Activated effector memory CD4-positive, alpha-beta T cell treated with anti-CD3 and anti-CD28 coated beads, Interleukin-2, amount 50 U/mL, for 16 hours (primary cell): Measurements from ENCODE around the gene CCDC136.

Experiments used
- DNase-seq: peaks from one replicate; pipeline ENCODE4 v3.0.0-alpha.2; 2020

The CCDC136 gene

DNA sequence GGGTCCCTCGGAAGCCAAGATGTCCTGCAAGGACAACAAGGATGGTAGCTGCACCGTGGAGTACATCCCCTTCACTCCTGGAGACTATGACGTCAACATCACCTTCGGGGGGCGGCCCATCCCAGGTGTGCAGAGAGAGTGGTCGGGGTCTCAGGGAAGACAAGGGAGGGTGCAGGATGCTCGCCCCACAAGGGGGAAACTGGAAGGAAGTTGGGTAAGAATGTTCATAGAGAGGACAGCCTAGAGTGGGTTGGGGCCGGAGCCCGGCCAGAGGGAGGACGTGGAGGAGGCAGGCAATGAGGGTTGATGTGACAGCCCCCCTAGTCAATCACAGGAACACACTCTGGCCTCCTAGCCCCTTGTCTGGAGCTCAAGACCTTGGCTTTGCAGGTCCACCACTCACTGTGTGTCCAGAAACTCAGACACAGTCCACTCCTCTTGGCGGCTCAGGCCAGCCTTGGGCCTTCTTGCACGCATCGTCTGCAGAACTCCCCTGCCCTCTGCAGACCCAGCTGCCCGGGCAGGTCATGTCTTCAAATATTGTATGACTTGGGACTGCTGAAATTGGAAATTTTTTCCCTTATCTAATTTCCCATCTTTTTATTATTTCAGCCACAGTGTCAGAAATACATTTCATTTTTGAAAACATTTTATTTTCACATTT is 55.1 kb downstream of the CCDC136 start:
- no peak for DNase-seq

DNA sequence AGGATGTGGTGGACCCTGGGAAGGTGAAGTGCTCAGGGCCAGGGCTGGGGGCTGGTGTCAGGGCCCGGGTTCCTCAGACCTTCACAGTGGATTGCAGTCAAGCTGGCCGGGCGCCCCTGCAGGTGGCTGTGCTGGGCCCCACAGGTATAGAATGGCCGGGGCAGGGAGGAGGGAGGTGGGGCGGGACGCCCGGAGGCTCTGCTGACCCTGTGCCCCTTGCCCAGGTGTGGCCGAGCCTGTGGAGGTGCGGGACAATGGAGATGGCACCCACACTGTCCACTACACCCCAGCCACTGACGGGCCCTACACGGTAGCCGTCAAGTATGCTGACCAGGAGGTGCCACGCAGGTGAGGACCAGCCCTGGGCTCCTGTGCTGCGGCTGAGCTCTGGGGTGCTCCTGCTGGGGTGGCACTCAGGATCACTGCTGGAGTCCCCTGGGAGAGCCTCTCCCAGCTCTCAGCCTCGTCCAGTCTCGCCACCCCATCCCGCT is 56.0 kb downstream of the CCDC136 start:
- no peak for DNase-seq

DNA sequence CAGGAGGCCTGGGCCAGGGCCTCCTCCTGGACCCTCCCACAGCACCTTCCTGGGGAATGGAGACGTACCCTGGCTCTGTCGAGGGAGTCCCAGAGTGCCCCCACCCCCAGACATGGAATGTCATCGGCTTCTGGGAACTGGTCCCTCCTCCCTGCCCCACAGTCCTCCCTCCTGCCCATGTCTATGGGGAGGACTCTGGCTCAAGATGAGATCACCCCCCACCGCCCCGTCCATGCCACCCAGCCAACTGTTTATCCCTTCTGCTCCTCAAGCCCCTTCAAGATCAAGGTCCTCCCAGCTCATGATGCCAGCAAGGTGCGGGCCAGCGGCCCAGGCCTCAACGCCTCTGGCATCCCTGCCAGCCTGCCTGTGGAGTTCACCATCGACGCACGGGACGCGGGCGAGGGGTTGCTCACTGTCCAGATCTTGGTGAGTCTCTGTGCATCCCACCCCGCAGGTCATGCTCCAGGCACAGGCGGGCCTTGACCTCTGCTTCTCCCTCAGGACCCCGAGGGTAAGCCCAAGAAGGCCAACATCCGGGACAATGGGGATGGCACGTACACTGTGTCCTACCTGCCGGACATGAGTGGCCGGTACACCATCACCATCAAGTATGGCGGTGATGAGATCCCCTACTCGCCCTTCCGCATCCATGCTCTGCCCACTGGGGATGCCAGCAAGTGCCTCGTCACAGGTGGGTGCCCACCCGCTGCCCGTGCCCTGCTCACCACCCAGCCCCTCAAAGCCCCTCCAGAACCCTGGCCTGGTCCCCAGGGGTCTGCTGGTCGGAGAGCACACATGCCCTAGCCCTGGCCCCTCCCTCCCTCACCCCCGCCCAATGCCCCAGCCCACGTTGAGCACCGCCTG is 56.8 kb downstream of the CCDC136 start:
- DNase-seq = no peak

DNA sequence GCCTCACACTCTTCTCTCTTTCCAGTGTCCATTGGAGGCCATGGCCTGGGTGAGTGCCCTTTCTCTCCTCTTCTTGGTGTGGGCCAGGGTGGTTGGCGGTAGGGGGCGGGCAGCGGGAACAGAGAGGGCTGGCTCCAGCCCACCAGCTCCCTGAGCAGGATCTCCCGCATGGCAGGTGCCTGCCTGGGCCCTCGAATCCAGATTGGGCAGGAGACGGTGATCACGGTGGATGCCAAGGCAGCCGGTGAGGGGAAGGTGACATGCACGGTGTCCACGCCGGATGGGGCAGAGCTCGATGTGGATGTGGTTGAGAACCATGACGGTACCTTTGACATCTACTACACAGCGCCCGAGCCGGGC is 57.4 kb downstream of the CCDC136 start:
- DNase-seq = no peak

DNA sequence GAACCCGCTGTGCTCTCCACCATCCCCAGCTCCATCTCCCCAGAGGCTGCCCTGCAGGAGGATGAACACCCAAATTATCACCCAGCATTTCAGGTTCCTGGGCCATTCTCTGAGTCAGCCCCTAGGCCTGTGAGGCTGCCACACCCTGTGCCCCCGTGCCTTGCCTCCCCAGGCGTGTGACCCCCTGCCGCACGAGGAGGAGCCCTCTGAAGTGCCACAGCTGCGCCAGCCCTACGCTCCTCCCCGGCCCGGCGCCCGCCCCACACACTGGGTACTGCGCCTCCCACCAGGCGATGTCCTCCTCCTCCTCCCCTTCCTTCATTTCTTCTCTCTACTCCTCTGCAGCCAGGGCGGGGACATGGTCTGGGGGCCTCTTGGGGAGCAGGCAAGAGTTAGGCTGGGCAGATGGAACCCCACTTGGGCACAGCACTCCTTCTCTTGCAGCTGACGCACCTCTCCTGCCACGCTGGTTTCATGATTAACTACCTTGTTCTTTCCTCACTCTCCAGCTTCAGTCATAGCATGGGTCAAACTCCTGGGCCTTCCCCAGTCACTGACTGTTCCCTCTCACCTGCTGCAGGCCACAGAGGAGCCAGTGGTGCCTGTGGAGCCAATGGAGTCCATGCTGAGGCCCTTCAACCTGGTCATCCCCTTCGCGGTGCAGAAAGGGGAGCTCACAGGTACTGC is 58.2 kb downstream of the CCDC136 start:
- DNase-seq = no peak

DNA sequence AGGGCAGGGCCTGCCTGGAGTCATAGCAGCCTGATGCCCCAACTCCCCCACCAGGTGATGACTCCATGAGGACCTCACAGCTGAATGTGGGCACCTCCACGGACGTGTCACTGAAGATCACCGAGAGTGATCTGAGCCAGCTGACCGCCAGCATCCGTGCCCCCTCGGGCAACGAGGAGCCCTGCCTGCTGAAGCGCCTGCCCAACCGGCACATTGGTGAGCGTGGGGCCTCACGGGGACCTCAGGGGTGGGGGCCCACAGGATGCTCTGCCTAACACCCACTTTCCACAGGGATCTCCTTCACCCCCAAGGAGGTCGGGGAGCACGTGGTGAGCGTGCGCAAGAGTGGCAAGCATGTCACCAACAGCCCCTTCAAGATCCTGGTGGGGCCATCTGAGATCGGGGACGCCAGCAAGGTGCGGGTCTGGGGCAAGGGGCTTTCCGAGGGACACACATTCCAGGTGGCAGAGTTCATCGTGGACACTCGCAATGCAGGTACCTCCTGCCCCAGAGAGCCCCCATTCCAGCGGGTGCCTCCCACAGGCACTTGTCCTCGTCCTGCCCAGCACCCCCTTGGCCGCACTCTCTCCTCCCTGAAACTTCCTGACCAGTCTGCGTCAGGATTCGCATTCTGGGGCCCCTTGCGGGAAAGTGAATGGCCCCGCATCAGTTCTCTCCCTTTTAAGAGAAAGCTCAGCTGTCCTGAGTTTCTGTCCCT is 60.9 kb downstream of the CCDC136 start:
- DNase-seq = no peak

DNA sequence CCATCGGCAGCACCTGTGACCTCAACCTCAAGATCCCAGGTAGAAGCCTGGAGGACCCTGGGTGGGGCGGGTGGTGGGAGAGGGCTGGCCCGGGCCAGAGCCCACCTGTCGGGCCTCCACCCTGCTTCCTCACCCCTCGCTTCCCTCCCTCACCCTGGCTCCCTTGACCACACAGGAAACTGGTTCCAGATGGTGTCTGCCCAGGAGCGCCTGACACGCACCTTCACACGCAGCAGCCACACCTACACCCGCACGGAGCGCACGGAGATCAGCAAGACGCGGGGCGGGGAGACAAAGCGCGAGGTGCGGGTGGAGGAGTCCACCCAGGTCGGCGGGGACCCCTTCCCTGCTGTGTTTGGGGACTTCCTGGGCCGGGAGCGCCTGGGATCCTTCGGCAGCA is 62.0 kb downstream of the CCDC136 start:
- DNase-seq = no peak

DNA sequence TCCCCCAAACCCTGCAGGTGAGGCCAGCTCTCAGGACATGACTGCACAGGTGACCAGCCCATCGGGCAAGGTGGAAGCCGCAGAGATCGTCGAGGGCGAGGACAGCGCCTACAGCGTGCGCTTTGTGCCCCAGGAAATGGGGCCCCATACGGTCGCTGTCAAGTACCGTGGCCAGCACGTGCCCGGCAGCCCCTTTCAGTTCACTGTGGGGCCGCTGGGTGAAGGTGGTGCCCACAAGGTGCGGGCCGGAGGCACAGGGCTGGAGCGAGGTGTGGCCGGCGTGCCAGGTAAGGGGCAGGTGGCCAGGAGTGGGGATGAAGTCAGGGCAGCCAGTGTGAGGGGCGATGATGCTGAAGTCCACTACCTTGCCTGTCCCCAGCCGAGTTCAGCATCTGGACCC is 62.6 kb downstream of the CCDC136 start:
- no peak for DNase-seq

DNA sequence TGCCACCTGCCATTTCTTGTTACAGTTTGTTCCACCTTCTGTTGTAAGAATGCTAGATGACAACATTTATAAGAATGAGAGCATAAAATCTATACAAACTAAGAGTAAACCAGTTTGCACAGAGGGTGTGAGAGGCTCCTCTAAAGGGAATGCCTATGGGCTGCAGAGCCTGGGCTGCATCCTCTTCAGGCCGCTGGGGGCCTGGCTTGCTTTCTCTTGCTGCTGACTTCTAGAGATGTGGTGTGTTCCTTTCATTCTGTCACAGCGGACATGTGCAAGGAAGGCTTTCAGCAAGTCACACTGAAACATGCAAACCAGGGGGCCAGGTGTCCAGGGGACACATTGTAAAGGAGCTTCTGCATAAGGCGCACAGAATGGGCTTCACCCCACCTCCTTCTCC is 63.8 kb downstream of the CCDC136 start:
- no peak for DNase-seq

DNA sequence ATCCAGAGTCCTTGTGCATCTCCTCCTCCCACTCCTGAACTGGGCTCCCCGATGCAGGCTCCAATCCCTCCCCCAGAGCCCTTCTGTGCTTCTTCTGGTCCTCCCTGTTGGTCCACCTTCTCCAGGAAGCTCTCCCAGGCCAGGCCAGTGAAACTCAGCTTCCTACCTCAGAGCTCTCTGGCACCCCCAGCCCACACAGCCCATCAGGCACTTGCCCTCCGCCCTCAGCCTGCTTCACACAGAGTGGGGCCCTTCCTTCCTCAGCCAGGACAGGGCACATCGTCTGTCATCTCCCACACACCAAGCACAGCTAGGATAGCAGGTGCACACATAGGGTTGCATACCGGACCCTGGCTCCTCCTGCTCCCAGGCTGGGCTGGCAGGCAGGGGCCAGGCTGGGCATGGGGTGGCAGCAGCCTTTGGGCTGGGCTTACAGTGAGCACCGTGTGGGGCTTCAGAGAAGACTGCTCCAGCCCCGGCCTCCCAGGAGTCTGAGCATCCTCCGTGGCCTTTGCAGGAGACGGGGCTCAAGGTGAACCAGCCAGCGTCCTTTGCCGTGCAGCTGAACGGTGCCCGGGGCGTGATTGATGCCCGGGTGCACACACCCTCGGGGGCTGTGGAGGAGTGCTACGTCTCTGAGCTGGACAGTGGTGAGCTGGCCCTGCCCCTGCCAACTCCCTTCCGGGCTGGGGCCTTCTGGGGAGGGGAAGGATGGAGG is 64.4 kb downstream of the CCDC136 start:
- DNase-seq = no peak

DNA sequence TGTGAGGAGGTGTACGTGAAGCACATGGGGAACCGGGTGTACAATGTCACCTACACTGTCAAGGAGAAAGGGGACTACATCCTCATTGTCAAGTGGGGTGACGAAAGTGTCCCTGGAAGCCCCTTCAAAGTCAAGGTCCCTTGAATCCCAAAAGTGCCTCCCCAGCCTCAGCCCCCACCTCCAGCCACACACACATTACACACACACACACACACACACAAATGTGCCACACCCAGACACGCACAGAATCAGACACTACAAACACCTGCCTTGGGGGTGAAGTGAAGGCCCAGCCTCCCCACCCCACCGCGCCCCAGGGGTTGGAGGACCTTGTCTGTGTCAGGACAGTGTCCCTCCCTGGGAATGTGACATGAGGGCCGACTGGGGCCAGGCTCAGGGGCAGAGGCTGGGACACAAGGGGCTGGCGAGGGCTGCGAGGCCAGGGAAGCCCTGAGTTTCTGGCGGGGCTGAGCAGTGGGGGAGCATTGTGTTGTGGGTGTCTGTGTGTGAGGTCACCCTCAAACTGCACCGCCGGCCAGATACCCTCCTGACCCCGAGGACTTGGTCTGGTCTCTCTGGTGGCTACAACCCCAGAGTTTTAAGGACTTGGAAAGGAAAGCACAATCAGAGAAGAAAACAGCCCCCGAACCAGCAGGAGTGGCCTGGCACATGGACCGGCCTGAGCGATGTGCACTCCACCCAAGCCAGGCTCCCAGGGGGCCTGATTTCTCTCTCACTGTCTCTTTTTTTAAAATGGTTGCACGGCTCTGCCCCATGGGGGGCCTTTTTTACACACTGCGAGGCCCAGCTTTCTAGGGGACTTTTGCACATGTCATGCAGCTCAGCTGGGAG is 66.8 kb downstream of the CCDC136 start:
- DNase-seq = no peak

DNA sequence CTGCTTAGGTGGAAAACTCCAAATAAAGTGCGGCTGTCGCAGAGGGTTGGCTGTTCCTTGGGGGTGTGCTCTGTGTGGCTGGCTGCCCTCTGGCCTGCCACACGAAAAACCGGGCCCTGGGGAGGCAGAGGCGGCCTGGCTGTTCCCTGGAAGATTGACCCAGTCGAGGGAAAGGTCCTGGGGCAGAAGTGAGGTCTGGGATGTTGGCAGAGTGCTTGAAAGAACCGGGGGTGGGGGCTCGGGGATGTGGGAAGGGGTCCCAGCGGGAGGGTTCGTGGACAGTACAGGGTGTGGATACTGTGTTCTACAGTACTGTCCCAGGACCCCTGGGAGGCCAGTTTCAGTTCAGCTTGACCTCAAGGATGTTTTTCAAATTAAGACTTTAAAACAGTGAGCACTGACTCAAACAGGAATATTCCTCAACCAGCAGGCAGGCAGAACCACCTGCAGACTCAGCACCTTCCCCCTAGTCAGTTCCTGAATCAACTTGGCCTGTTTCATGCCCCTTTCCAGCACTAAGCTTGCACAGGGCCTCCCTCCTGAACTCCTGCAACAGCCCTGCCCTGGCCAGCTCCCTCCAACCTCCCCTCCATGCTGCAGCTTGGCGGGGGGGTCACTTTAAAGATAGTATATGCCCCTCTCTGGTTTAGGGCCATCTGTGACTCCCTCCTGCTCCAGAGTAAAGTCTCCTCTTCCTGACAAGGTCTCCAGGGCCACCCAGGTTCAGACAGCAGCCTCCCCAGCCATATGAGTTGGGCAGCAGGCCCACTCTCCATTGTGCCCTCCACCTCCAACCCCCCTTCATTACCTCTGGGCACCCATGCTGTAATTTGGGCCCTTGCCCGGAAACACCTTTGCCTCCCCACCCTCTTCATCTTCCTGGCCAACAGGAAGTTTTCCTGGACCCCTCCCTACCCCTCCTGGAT is 67.7 kb downstream of the CCDC136 start:
- no peak for DNase-seq

DNA sequence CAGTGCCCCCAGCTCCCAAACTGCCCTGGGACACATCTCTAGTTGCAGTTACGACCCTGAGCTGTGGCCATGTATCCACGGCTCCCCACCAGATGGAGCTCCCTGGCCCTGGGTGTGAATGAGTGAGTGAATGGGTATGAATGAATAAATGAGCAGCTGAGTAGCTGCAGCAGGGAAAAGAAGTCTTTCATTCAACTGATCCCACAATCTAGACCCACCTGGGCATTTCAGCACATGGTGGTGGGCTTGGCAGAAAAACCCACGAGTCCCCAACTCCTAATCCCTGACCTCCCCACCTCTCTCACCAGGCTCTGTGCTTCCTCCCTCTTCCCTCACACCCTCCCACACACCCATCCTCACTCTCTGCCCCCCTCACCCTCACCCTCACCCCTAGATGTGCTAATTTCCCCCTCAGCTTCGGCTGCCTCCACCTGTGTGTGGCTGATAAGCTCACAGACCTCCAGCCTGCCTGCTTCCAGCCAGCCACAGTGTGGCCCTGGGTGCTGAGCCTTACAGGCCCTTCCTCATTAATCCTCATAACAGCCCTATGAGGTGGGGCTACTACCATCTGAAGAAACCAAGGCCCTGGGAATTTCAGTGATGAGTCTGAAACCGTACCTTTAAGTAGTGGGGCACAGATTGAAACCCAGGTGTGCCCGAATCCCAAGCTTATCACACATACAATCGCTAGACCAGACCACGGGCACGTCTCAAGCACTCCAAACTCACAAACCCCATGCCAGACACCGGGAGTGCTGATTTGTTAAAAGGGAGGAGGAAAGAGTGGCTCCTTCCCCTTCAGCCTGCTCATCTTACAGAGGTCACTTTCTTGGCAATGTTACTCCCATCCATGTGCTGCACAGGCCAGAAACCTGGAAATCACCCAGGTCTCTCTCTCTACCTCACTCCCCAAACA is 68.6 kb downstream of the CCDC136 start:
- no peak for DNase-seq

DNA sequence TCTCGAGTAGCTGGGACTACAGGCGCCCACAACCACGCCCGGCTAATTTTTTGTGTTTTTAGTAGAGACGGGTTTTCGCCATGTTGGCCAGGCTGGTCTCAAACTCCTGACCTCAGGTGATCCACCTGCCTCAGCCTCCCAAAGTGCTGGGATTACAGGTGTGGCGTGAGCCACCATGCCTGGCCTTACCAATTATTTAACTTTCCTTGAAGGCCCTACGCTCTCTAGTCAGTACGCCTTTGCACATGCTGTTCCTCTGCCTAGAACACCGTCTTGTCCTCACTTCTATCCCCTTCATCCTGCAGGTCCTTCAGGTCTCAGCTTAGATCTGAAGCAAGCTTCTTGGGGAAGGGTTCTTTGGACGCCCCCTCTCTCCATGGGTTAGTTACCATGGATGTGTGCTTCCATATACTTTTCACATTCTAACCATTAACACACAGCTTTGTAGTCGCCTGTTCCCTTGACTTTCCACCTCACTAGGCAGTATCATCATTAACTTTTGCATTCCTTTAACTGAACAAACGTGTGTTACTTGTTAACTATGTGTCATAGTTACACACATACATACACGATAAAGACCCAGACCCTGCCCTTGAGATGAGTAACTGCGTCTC is 70.3 kb downstream of the CCDC136 start:
- DNase-seq = no peak

DNA sequence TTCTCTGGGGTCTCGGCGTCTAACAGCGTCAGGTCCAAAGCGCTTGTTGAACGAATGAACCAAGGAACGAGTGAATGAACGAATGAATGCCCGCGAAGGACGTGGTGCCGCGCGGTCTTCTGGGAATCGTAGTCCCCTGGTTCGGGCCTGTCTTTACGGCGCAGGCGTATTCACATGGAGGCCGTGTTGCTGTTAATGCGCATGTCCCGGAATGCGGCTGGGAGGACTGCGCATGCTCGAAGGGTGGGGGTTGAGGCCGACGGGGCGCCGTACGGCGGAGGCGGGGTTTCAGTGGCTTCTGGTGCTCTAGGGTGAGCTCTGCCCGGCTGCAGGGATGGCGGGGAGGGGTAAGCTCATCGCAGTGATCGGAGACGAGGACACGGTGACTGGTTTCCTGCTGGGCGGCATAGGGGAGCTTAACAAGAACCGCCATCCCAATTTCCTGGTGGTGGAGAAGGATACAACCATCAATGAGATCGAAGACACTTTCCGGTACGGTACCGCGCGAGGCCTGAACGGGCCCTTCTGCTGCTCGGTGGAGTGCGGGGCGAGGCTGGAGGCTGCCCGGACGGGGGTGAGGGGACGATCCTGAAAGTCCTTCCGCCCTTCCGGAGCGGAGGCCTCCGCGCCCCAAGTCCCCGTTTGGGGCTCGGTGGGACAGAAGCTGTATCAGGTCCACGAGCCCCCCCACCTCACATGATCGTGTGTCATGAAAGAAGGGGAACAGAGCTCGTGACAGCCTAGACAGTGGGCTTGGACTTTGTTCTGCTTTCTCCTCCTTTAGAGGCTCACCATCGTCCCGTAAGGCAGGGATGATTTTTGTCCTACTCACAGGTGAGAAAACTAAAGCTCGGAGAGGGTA is 71.0 kb downstream of the CCDC136 start, which contains the start of gene ATP6V1F:
TSS of gene ATP6V1F (plus strand) at position 286 of the 862 bp plus-strand sequence. CDS start at position 335, 49 bp downstream.
- peak; percentile 100 for DNase-seq

DNA sequence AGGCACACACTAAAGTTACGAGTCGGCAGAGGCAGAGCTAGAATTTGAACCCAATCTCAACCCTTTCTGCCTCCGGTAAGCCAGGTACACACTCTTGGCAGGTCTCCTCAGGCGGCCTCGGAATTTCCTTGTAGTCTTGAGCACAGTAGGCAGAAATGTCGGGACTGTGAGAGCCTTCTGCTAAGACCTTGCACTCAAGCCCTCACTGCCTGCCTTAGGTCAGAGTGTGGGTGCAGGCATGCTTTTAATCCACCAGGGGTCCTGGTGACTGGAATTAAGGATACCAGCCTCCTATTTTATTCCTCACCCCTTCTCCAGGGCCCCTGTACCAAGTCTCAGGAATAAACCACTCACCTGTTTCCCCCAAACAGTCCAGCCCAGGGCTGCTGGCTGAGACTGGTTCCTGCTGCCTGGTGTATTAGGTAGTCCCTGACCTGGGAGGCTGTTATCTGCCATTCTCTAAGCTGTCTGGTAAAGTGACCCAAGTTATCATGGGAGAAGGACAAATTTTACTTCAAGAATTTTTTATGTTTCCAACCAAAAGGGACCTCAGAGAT is 71.7 kb downstream of the CCDC136 start:
- peak; percentile 80 for DNase-seq

DNA sequence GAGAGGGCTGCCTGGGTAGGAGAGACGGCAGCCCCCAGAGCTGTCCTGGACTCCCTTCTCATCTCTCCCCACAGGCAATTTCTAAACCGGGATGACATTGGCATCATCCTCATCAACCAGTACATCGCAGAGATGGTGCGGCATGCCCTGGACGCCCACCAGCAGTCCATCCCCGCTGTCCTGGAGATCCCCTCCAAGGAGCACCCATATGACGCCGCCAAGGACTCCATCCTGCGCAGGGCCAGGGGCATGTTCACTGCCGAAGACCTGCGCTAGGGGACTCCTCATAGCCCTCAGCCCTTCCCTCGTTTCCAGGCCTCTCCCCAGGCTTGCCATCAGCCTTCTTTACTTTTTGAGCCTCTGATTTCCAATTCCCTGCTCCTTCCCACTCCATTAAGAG is 73.5 kb downstream of the CCDC136 start:
- no peak for DNase-seq
